IMR-90 (cell line): ENCODE measurements around the gene CCDC83.

Experiments used
- BHLHE40 ChIP-seq: fragments of 150-350 bp; IDR thresholded peaks from 2 replicates; pipeline ENCODE4 v1.6.1; 2016; ENCODE audit warnings: mild to moderate bottlenecking, low read depth, low read length
- CEBPB ChIP-seq: IDR thresholded peaks from 2 replicates; pipeline ENCODE4 v1.6.1; 2012; ENCODE audit warnings: low read depth, low read length, improper control_type of control experiment
- CHD1 ChIP-seq: IDR thresholded peaks from 2 replicates; pipeline ENCODE4 v1.6.1; 2012; ENCODE audit warnings: low read depth, low read length, improper control_type of control experiment
- FOS ChIP-seq: fragments of 150-350 bp; IDR thresholded peaks from 2 replicates; pipeline ENCODE4 v1.6.1; 2016; ENCODE audit warnings: low read depth, low read length
- MAZ ChIP-seq: IDR thresholded peaks from 2 replicates; pipeline ENCODE4 v1.6.1; 2012; ENCODE audit warnings: low read depth, mild to moderate bottlenecking, low read length, improper control_type of control experiment, moderate library complexity, borderline replicate concordance
- MXI1 ChIP-seq: IDR thresholded peaks from 2 replicates; pipeline ENCODE4 v1.6.1; 2012; ENCODE audit warnings: low read depth, mild to moderate bottlenecking, low read length, moderate library complexity, borderline replicate concordance
- POLR2A ChIP-seq: IDR thresholded peaks from 2 replicates; pipeline ENCODE4 v1.6.1; 2012; ENCODE audit warnings: mild to moderate bottlenecking, low read depth, low read length
- RAD21 ChIP-seq: IDR thresholded peaks from 2 replicates; pipeline ENCODE4 v1.6.1; 2012; ENCODE audit warnings: low read length, improper control_type of control experiment
- RCOR1 ChIP-seq: IDR thresholded peaks from 2 replicates; pipeline ENCODE4 v1.6.1; 2012; ENCODE audit warnings: mild to moderate bottlenecking, low read length, improper control_type of control experiment; ENCODE audit not compliant: insufficient replicate concordance
- RFX5 ChIP-seq: IDR thresholded peaks from 2 replicates; pipeline ENCODE4 v1.8.0; 2012; ENCODE audit warnings: low read depth, mild to moderate bottlenecking, low read length, moderate library complexity
- SMC3 ChIP-seq: fragments of 150-350 bp; IDR thresholded peaks from 2 replicates; pipeline ENCODE4 v1.6.1; 2016; ENCODE audit warnings: low read depth, mild to moderate bottlenecking, antibody characterized with exemption, low read length, moderate library complexity
- TF ChIP-seq, protein P1 (sequence below): conservative IDR thresholded peaks from 2 replicates; pipeline ENCODE4 v1.5.1; 2012; ENCODE audit warnings: mild to moderate bottlenecking, low read depth, low read length, improper control_type of control experiment
- TF ChIP-seq, protein P2 (sequence below): fragments of 150-350 bp; IDR thresholded peaks from 2 replicates; pipeline ENCODE4 v1.6.1; 2017; ENCODE audit warnings: mild to moderate bottlenecking, antibody characterized with exemption, low read length, low read depth
- TF ChIP-seq, protein P3 (sequence below): fragments of 150-350 bp; IDR thresholded peaks from 2 replicates; pipeline ENCODE4 v1.6.1; 2016; ENCODE audit warnings: low read depth, mild to moderate bottlenecking, low read length, moderate library complexity, borderline replicate concordance

DNA sequence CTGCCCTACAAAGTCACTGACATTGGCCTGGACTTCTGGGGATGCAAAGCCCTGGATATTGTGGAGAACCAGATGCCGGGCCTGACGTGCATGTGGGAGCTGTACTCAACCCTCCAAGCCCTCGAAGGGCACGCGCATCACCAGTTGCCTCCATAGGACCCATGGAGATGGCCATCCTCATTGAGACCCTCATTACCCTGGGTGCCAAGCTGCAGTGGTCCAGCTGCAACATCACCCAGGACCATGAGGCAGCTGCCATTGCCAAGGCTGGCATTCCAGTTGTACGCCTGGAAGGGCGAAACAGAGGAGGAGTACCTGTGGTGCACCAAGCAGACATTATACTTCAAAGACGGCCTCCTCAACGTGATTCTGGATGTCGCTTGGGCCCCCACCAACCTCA lies 1.9 kb downstream of the CCDC83 start:
- TF ChIP-seq CHD1 (no peak), MAZ (no peak), SMC3 (no peak), RFX5 (no peak), BHLHE40 (no peak), POLR2A (no peak), CEBPB (no peak), MXI1 (no peak), RCOR1 (no peak), FOS (no peak), RAD21 (no peak)
- TF ChIP-seq, protein P1, sequence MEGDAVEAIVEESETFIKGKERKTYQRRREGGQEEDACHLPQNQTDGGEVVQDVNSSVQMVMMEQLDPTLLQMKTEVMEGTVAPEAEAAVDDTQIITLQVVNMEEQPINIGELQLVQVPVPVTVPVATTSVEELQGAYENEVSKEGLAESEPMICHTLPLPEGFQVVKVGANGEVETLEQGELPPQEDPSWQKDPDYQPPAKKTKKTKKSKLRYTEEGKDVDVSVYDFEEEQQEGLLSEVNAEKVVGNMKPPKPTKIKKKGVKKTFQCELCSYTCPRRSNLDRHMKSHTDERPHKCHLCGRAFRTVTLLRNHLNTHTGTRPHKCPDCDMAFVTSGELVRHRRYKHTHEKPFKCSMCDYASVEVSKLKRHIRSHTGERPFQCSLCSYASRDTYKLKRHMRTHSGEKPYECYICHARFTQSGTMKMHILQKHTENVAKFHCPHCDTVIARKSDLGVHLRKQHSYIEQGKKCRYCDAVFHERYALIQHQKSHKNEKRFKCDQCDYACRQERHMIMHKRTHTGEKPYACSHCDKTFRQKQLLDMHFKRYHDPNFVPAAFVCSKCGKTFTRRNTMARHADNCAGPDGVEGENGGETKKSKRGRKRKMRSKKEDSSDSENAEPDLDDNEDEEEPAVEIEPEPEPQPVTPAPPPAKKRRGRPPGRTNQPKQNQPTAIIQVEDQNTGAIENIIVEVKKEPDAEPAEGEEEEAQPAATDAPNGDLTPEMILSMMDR = no peak
- TF ChIP-seq, protein P2, sequence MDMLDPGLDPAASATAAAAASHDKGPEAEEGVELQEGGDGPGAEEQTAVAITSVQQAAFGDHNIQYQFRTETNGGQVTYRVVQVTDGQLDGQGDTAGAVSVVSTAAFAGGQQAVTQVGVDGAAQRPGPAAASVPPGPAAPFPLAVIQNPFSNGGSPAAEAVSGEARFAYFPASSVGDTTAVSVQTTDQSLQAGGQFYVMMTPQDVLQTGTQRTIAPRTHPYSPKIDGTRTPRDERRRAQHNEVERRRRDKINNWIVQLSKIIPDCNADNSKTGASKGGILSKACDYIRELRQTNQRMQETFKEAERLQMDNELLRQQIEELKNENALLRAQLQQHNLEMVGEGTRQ = no peak
- TF ChIP-seq, protein P3, sequence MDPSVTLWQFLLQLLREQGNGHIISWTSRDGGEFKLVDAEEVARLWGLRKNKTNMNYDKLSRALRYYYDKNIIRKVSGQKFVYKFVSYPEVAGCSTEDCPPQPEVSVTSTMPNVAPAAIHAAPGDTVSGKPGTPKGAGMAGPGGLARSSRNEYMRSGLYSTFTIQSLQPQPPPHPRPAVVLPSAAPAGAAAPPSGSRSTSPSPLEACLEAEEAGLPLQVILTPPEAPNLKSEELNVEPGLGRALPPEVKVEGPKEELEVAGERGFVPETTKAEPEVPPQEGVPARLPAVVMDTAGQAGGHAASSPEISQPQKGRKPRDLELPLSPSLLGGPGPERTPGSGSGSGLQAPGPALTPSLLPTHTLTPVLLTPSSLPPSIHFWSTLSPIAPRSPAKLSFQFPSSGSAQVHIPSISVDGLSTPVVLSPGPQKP = no peak
